ENCODE measurements around the gene SUMF1.

The SUMF1 gene

DNA sequence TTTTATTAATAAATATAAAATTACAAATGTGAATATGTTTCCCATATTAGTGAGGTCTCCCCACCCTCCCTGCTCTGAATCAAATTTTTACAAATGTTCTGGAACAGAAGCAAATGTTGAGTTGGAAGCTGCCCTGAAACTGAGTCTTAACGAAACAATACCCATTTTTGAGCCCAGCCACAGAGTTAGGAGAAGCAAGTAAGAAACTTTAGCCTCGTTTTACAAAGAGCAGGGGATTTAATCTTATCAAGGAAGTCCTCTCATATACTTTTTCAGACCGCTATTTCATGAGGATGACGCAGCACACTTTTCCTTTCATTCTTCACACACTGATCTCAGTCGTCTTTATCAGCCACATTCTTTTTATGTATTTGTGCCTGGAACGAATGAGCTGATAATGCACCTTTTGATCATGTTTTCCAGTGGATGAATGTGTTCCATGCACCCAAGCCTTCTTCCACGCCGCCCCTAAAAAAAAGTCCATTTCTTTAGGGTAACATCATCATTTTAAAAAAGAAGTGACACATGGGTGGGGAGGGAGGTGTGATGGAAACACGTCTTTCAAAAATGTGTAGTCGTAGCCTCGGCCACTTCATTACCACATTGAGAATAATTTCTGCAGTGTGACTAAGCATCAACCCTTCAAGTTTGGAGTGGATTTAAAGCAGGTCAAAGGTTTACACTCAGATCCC lies 115.8 kb downstream of the SUMF1 start (continued):
- TF ChIP-seq, protein P1, sequence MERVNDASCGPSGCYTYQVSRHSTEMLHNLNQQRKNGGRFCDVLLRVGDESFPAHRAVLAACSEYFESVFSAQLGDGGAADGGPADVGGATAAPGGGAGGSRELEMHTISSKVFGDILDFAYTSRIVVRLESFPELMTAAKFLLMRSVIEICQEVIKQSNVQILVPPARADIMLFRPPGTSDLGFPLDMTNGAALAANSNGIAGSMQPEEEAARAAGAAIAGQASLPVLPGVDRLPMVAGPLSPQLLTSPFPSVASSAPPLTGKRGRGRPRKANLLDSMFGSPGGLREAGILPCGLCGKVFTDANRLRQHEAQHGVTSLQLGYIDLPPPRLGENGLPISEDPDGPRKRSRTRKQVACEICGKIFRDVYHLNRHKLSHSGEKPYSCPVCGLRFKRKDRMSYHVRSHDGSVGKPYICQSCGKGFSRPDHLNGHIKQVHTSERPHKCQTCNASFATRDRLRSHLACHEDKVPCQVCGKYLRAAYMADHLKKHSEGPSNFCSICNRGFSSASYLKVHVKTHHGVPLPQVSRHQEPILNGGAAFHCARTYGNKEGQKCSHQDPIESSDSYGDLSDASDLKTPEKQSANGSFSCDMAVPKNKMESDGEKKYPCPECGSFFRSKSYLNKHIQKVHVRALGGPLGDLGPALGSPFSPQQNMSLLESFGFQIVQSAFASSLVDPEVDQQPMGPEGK (CRISPR knock-in tag; IDR thresholded peaks at IDR 0.05; ENCODE audit: borderline replicate concordance): no peak
- TF ChIP-seq, protein P2, sequence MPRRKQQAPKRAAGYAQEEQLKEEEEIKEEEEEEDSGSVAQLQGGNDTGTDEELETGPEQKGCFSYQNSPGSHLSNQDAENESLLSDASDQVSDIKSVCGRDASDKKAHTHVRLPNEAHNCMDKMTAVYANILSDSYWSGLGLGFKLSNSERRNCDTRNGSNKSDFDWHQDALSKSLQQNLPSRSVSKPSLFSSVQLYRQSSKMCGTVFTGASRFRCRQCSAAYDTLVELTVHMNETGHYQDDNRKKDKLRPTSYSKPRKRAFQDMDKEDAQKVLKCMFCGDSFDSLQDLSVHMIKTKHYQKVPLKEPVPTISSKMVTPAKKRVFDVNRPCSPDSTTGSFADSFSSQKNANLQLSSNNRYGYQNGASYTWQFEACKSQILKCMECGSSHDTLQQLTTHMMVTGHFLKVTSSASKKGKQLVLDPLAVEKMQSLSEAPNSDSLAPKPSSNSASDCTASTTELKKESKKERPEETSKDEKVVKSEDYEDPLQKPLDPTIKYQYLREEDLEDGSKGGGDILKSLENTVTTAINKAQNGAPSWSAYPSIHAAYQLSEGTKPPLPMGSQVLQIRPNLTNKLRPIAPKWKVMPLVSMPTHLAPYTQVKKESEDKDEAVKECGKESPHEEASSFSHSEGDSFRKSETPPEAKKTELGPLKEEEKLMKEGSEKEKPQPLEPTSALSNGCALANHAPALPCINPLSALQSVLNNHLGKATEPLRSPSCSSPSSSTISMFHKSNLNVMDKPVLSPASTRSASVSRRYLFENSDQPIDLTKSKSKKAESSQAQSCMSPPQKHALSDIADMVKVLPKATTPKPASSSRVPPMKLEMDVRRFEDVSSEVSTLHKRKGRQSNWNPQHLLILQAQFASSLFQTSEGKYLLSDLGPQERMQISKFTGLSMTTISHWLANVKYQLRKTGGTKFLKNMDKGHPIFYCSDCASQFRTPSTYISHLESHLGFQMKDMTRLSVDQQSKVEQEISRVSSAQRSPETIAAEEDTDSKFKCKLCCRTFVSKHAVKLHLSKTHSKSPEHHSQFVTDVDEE (CRISPR knock-in tag; IDR thresholded peaks at IDR 0.05): no peak
- TF ChIP-seq, protein P3, sequence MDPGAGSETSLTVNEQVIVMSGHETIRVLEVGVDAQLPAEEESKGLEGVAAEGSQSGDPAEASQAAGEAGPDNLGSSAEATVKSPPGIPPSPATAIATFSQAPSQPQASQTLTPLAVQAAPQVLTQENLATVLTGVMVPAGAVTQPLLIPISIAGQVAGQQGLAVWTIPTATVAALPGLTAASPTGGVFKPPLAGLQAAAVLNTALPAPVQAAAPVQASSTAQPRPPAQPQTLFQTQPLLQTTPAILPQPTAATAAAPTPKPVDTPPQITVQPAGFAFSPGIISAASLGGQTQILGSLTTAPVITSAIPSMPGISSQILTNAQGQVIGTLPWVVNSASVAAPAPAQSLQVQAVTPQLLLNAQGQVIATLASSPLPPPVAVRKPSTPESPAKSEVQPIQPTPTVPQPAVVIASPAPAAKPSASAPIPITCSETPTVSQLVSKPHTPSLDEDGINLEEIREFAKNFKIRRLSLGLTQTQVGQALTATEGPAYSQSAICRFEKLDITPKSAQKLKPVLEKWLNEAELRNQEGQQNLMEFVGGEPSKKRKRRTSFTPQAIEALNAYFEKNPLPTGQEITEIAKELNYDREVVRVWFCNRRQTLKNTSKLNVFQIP (CRISPR knock-in tag; IDR thresholded peaks at IDR 0.05; ENCODE audit: borderline replicate concordance, low read depth): no peak
- TF ChIP-seq ZNF565 (CRISPR knock-in tag; conservative IDR thresholded peaks at IDR 0.05; ENCODE audit: low read depth) (no peak), ARNTL (CRISPR knock-in tag; IDR thresholded peaks at IDR 0.05; ENCODE audit: borderline replicate concordance, low read depth) (no peak)

DNA sequence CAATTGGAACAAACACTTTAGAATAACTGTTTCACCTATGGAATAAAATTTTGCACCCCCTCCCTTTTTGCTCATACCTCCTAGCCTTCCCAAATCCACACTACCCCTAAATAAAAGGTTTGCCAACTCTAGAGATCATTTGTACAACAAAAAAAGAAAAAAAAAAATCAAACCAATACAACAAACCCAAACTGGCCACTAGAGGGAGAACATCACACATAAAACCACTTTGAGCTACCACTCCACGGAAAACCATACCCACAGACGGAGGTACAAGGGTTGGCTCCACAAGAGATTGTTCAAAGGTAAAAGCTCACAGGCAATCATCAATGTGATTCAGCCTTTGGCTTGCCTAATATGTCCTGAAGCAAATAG lies 116.3 kb downstream of the SUMF1 start:
- TF ChIP-seq, protein P3 (CRISPR knock-in tag; IDR thresholded peaks at IDR 0.05; ENCODE audit: borderline replicate concordance, low read depth): no peak
- TF ChIP-seq, protein P2 (CRISPR knock-in tag; IDR thresholded peaks at IDR 0.05): no peak
- TF ChIP-seq ZNF8 (CRISPR knock-in tag; IDR thresholded peaks at IDR 0.05): no peak
- TF ChIP-seq RARB (CRISPR knock-in tag; IDR thresholded peaks at IDR 0.05): no peak
- no peak for TF ChIP-seq ZFP3 (CRISPR knock-in tag; IDR thresholded peaks at IDR 0.05)
- TF ChIP-seq GLIS3 (CRISPR knock-in tag; IDR thresholded peaks at IDR 0.05): no peak
- TF ChIP-seq ZC3H10 (CRISPR knock-in tag; IDR thresholded peaks at IDR 0.05): no peak
- no peak for TF ChIP-seq OSR1 (CRISPR knock-in tag; IDR thresholded peaks at IDR 0.05)
- no peak for TF ChIP-seq SNAI2 (CRISPR knock-in tag; IDR thresholded peaks at IDR 0.05)
- TF ChIP-seq PPARA (CRISPR knock-in tag; IDR thresholded peaks at IDR 0.05; ENCODE audit: borderline replicate concordance): no peak
- TF ChIP-seq CSDC2 (CRISPR knock-in tag; IDR thresholded peaks at IDR 0.05): no peak
- TF ChIP-seq TCF4 (CRISPR knock-in tag; IDR thresholded peaks at IDR 0.05; ENCODE audit: borderline replicate concordance): no peak
- TF ChIP-seq, protein P4, sequence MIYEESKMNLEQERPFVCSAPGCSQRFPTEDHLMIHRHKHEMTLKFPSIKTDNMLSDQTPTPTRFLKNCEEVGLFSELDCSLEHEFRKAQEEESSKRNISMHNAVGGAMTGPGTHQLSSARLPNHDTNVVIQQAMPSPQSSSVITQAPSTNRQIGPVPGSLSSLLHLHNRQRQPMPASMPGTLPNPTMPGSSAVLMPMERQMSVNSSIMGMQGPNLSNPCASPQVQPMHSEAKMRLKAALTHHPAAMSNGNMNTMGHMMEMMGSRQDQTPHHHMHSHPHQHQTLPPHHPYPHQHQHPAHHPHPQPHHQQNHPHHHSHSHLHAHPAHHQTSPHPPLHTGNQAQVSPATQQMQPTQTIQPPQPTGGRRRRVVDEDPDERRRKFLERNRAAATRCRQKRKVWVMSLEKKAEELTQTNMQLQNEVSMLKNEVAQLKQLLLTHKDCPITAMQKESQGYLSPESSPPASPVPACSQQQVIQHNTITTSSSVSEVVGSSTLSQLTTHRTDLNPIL (CRISPR knock-in tag; IDR thresholded peaks at IDR 0.05; ENCODE audit: low read depth): no peak
- no peak for TF ChIP-seq ARNTL (CRISPR knock-in tag; IDR thresholded peaks at IDR 0.05; ENCODE audit: borderline replicate concordance, low read depth)
- TF ChIP-seq, protein P1 (CRISPR knock-in tag; IDR thresholded peaks at IDR 0.05; ENCODE audit: borderline replicate concordance): no peak
- TF ChIP-seq ZFP30 (CRISPR knock-in tag; IDR thresholded peaks at IDR 0.05): no peak
- TF ChIP-seq, protein P5, sequence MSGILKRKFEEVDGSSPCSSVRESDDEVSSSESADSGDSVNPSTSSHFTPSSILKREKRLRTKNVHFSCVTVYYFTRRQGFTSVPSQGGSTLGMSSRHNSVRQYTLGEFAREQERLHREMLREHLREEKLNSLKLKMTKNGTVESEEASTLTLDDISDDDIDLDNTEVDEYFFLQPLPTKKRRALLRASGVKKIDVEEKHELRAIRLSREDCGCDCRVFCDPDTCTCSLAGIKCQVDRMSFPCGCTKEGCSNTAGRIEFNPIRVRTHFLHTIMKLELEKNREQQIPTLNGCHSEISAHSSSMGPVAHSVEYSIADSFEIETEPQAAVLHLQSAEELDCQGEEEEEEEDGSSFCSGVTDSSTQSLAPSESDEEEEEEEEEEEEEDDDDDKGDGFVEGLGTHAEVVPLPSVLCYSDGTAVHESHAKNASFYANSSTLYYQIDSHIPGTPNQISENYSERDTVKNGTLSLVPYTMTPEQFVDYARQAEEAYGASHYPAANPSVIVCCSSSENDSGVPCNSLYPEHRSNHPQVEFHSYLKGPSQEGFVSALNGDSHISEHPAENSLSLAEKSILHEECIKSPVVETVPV (CRISPR knock-in tag; IDR thresholded peaks at IDR 0.05): no peak
- no peak for TF ChIP-seq ZNF70 (CRISPR knock-in tag; IDR thresholded peaks at IDR 0.05)
- ATAC-seq: peak; percentile 87
